H9 (cell line): ENCODE results near the gene TBC1D22A. TPM values are rescaled to one million over a fixed set of nuclear protein-coding genes. Genes with fewer than 3 reads are reported as not detected.

Source experiments
- DNase-seq: peaks from one replicate; pipeline ENCODE4 v3.0.0-alpha.2; 2017
- H2AFZ ChIP-seq: one replicate; pipeline ENCODE4 v1.6.1; 2013; ENCODE audit warnings: mild to moderate bottlenecking, low read length, control low read depth, moderate library complexity
- H2AK5ac ChIP-seq: 2 replicates; pipeline ENCODE4 v1.6.1; 2013; ENCODE audit warnings: low read length, control low read depth, mixed read lengths; ENCODE audit not compliant: insufficient read length
- H2BK120ac ChIP-seq: one replicate; pipeline ENCODE4 v1.6.1; 2013; ENCODE audit warnings: low read depth, mild to moderate bottlenecking, low read length, control low read depth, inconsistent platforms; ENCODE audit not compliant: poor library complexity, severe bottlenecking
- H2BK12ac ChIP-seq: 2 replicates; pipeline ENCODE4 v1.6.1; 2013; ENCODE audit warnings: low read length, control low read depth, mixed read lengths, low read depth; ENCODE audit not compliant: insufficient read length
- H2BK15ac ChIP-seq: 2 replicates; pipeline ENCODE4 v1.6.1; 2013; ENCODE audit warnings: low read depth, low read length, control low read depth
- H2BK20ac ChIP-seq: one replicate; pipeline ENCODE4 v1.6.1; 2013; ENCODE audit warnings: low read depth, mild to moderate bottlenecking, low read length, control low read depth, inconsistent platforms; ENCODE audit not compliant: poor library complexity, severe bottlenecking
- H2BK5ac ChIP-seq: 2 replicates; pipeline ENCODE4 v1.6.1; 2013; ENCODE audit warnings: low read length, control low read depth, mixed read lengths; ENCODE audit not compliant: insufficient read length
- H3K14ac ChIP-seq: 2 replicates; pipeline ENCODE4 v1.6.1; 2013; ENCODE audit warnings: low read length, control low read depth; ENCODE audit not compliant: insufficient read depth
- H3K18ac ChIP-seq: 2 replicates; pipeline ENCODE4 v1.6.1; 2013; ENCODE audit warnings: low read depth, mild to moderate bottlenecking, mixed read lengths, low read length, control low read depth; ENCODE audit not compliant: insufficient read length
- H3K23ac ChIP-seq: 2 replicates; pipeline ENCODE4 v1.6.1; 2013; ENCODE audit warnings: low read length, control low read depth, mixed read lengths, low read depth; ENCODE audit not compliant: insufficient read length
- H3K23me2 ChIP-seq: 2 replicates; pipeline ENCODE4 v1.6.1; 2013; ENCODE audit warnings: low read depth, mild to moderate bottlenecking, mixed read lengths, low read length, control low read depth; ENCODE audit not compliant: insufficient read length, poor library complexity, severe bottlenecking
- H3K27ac ChIP-seq: 2 replicates; pipeline ENCODE4 v1.5.1; 2013; ENCODE audit warnings: low read length, control low read depth, mixed read lengths, low read depth; ENCODE audit not compliant: insufficient read length
- H3K27me3 ChIP-seq: 2 replicates; pipeline ENCODE4 v1.6.1; 2013; ENCODE audit warnings: low read length, control low read depth, inconsistent platforms; ENCODE audit not compliant: insufficient read depth
- H3K4ac ChIP-seq: 2 replicates; pipeline ENCODE4 v1.6.1; 2013; ENCODE audit warnings: low read depth, mild to moderate bottlenecking, control low read depth, inconsistent platforms, low read length, moderate library complexity
- H3K4me1 ChIP-seq: 2 replicates; pipeline ENCODE4 v1.6.1; 2013; ENCODE audit warnings: low read length, control low read depth, inconsistent platforms; ENCODE audit not compliant: insufficient read depth
- H3K4me2 ChIP-seq: 2 replicates; pipeline ENCODE4 v1.6.1; 2013; ENCODE audit warnings: low read length, control low read depth, mixed read lengths; ENCODE audit not compliant: insufficient read length, insufficient read depth
- H3K56ac ChIP-seq: 2 replicates; pipeline ENCODE4 v1.6.1; 2013; ENCODE audit warnings: low read depth, mild to moderate bottlenecking, mixed read lengths, low read length, control low read depth; ENCODE audit not compliant: insufficient read length
- H3K79me1 ChIP-seq: 2 replicates; pipeline ENCODE4 v1.6.1; 2013; ENCODE audit warnings: low read depth, mild to moderate bottlenecking, moderate library complexity, low read length, control low read depth, inconsistent platforms; ENCODE audit not compliant: insufficient read depth, poor library complexity, severe bottlenecking
- H3K79me2 ChIP-seq: 2 replicates; pipeline ENCODE4 v1.6.1; 2013; ENCODE audit warnings: low read length, control low read depth, inconsistent platforms; ENCODE audit not compliant: insufficient read depth
- H3K9ac ChIP-seq: 2 replicates; pipeline ENCODE4 v1.6.1; 2013; ENCODE audit warnings: low read length, control low read depth, mixed read lengths; ENCODE audit not compliant: insufficient read length; ENCODE audit errors: extremely low read depth
- H3K9me3 ChIP-seq: one replicate; pipeline ENCODE4 v1.6.1; 2013; ENCODE audit warnings: low read depth, low read length, inconsistent platforms; ENCODE audit not compliant: control insufficient read depth
- H3T11ph ChIP-seq: one replicate; pipeline ENCODE4 v1.6.1; 2013; ENCODE audit warnings: mild to moderate bottlenecking, low read length, control low read depth, inconsistent platforms
- H4K20me1 ChIP-seq: one replicate; pipeline ENCODE4 v1.6.1; 2013; ENCODE audit not compliant: control insufficient read depth, insufficient read length, insufficient read depth
- H4K5ac ChIP-seq: 2 replicates; pipeline ENCODE4 v1.6.1; 2013; ENCODE audit warnings: low read depth, mild to moderate bottlenecking, mixed read lengths, low read length, control low read depth; ENCODE audit not compliant: insufficient read length
- H4K8ac ChIP-seq: replicated peaks from 2 replicates; pipeline ENCODE4 v1.6.1; 2013; ENCODE audit warnings: low read length, control low read depth, mixed read lengths, low read depth; ENCODE audit not compliant: insufficient read length
- H4K91ac ChIP-seq: 2 replicates; pipeline ENCODE4 v1.6.1; 2013; ENCODE audit warnings: low read depth, mild to moderate bottlenecking, moderate library complexity, mixed read lengths, low read length, control low read depth; ENCODE audit not compliant: insufficient read length
- H3K27ac Mint-ChIP-seq, 3 experiments: 2 replicates in 2 of 3; 3 replicates in 1 of 3; pipeline ENCODE4 v1.8.0; 2020 to 2021; ENCODE audit warnings: mixed read lengths in 3 of 3, mild to moderate bottlenecking in 1 of 3, moderate library complexity in 1 of 3
- H3K27me3 Mint-ChIP-seq: 2 replicates; pipeline ENCODE4 v1.8.0; 2021; ENCODE audit warnings: low read depth, mild to moderate bottlenecking, moderate library complexity, mixed read lengths
- H3K36me3 Mint-ChIP-seq, 3 experiments: 2 replicates in 2 of 3; 3 replicates in 1 of 3; pipeline ENCODE4 v1.8.0; 2020 to 2021; ENCODE audit warnings: low read depth in 3 of 3, mixed read lengths in 3 of 3; ENCODE audit not compliant: insufficient read depth in 1 of 3
- H3K4me1 Mint-ChIP-seq, 2 experiments: 2 replicates each; pipeline ENCODE4 v1.8.0; 2020; ENCODE audit warnings: mixed read lengths in 2 of 2
- H3K4me3 Mint-ChIP-seq, 2 experiments: 2 replicates in 1 of 2; 3 replicates in 1 of 2; pipeline ENCODE4 v1.8.0; 2020 to 2021; ENCODE audit warnings: mild to moderate bottlenecking in 2 of 2, mixed read lengths in 2 of 2, moderate library complexity in 1 of 2
- H3K9me3 Mint-ChIP-seq, 2 experiments: 2 replicates in 1 of 2; 3 replicates in 1 of 2; pipeline ENCODE4 v1.8.0; 2020; ENCODE audit warnings: mild to moderate bottlenecking in 2 of 2, mixed read lengths in 2 of 2, moderate library complexity in 1 of 2
- CTCF ChIP-seq: fragments of 200-600 bp; sonication (generic); conservative IDR thresholded peaks from 3 replicates; pipeline ENCODE4 v1.8.0; 2021; ENCODE audit warnings: antibody characterized with exemption, mild to moderate bottlenecking
- WGBS: extraction: QIAGEN DNeasy Blood & Tissue Kit; methylation state at CpG from one replicate; pipeline ENCODE4 v1.1.7; 2013; ENCODE audit warnings: missing lambda C conversion rate, low lambda C conversion rate, mixed read lengths; ENCODE audit not compliant: insufficient read length; ENCODE audit errors: extremely low coverage; 5-methylcytosine and 5-hydroxymethylcytosine counted together
- total RNA-seq: library from RNA; stranded (reverse); gene quantifications from 2 replicates; pipeline ENCODE4 v1.2.1, GENCODE V29; 2021

The TBC1D22A gene
- total RNA-seq, 1 experiment from 2014 or later, result 20.8 TPM

GRCh38 chr22:47062126-47062525 lies 299.7 kb downstream of the TBC1D22A start:
- Histone ChIP-seq H2BK20ac (no peak overlapping the region), H4K20me1 (peaks cover 3% of the 10 kb centered on the region), H3K4ac (no peak overlapping the region), H2AK5ac (no peak overlapping the region), H3K9me3 (no peaks in the 10 kb centered on the region), H4K5ac (no peak overlapping the region), H2BK12ac (no peak overlapping the region), H2BK5ac (no peak overlapping the region), H3K23ac (no peak overlapping the region), H3K14ac (no peak overlapping the region), H3K79me1 (no peaks in the 10 kb centered on the region), H3K4me1 (no peaks in the 10 kb centered on the region), H3K4me2 (no peak overlapping the region), H3K18ac (no peak overlapping the region), H4K8ac (no peak overlapping the region), H2AFZ (no peak overlapping the region), H3K27ac (no peak overlapping the region), H4K91ac (no peak overlapping the region), H2BK120ac (no peak overlapping the region), H3T11ph (no peak overlapping the region), H3K79me2 (no peaks in the 10 kb centered on the region), H3K56ac (no peak overlapping the region), H3K9ac (no peak overlapping the region), H2BK15ac (no peak overlapping the region), H3K23me2 (no peaks in the 10 kb centered on the region), H3K27me3 (no peaks in the 10 kb centered on the region)
- H3K9me3 Mint-ChIP-seq, result no peaks in the 10 kb centered on the region; a peak in 1 of 5 replicates
- H3K4me1 Mint-ChIP-seq, result peaks cover under 1 to 10% of the 10 kb centered on the region in 2 experiments
- no peak for TF ChIP-seq CTCF
- H3K36me3 Mint-ChIP-seq, result peaks cover 0 to 11% (median 11%) of the 10 kb centered on the region in 3 experiments; a peak in 5 of 7 replicates
- H3K4me3 Mint-ChIP-seq, result no peak overlapping the region
- H3K27me3 Mint-ChIP-seq, result no peaks in the 10 kb centered on the region; the same call in 1 of the 2 replicates
- WGBS, result no CpG with 5 or more reads among the region's 10 CpGs
- H3K27ac Mint-ChIP-seq, result peak overlapping the region in 2 of 3 experiments; percentile 80 to 91; a peak in 3 of 7 replicates
- peak; percentile 15 for DNase-seq
